DND-41 (cell line): Measurements from ENCODE around the gene MOV10L1.

Source experiments
- CTCF ChIP-seq: IDR thresholded peaks from 2 replicates; pipeline ENCODE4 v1.5.1; 2012; ENCODE audit warnings: borderline replicate concordance, low read length, moderate library complexity, mild to moderate bottlenecking; ENCODE audit not compliant: poor library complexity, severe bottlenecking; ENCODE audit errors: extremely low read depth
- EZH2 ChIP-seq: IDR thresholded peaks from 3 replicates; pipeline ENCODE4 v1.6.1; 2012; ENCODE audit warnings: borderline replicate concordance, low read depth, mild to moderate bottlenecking, moderate library complexity, low read length, inconsistent platforms; ENCODE audit not compliant: severe bottlenecking

- TF ChIP-seq CTCF: no peak
- no peak for TF ChIP-seq EZH2
These were observed 50.8 kb downstream of the MOV10L1 start for GRCh38 chr22:50140615-50141014.
